Measurements from ENCODE around the gene CAMK4.

DNA sequence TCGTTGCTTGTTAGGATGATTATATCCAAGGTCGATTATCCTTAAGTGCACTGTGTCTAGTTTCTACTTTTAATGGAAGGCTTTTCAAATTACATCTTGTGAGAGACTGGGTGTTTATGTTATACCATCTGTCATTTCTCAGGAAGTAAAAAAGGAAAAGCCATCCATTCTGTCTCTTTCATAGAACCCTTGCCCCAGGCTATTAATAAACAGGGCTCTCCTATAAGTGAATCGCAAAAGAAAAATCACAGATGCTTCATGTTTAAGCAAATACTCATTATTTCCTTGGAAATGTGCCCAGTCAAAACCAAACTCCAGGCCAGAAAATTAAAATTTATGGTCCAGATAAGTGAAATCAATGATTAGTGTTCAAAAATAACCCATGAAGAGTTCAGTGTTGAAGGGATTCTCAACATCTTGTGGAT is 230.0 kb downstream of the CAMK4 start:
- TF ChIP-seq POLR2AphosphoS5 (IDR thresholded peaks at IDR 0.05) (no peak), POLR2A (IDR thresholded peaks at IDR 0.05) (no peak)
